Testis (tissue), 3 donors: ENCODE measurements around the gene AGK. TPM values are rescaled to one million over a fixed set of nuclear protein-coding genes. Genes with fewer than 3 reads are reported as not detected.

Experiments
- DNase-seq: peaks from one replicate; pipeline ENCODE4 v3.0.0-alpha.2; 2019
- H3K27ac ChIP-seq, 2 donors: fragments of 200-600 bp; sonication (generic); one replicate each; pipeline ENCODE4 v1.5.1; 2019
- H3K27me3 ChIP-seq: fragments of 200-600 bp; sonication (generic); one replicate; pipeline ENCODE4 v1.5.1; 2019
- H3K36me3 ChIP-seq: fragments of 200-600 bp; sonication (generic); one replicate; pipeline ENCODE4 v1.5.1; 2017; ENCODE audit warnings: low read depth; ENCODE audit errors: missing control alignments
- H3K4me1 ChIP-seq: fragments of 200-600 bp; sonication (generic); one replicate; pipeline ENCODE4 v1.5.1; 2019
- H3K4me3 ChIP-seq, 2 donors: fragments of 200-600 bp; sonication (generic); one replicate each; pipeline ENCODE4 v1.5.1; 2017 to 2019
- H3K9me3 ChIP-seq: fragments of 200-600 bp; sonication (generic); one replicate; pipeline ENCODE4 v1.5.1; 2017
- CTCF ChIP-seq, 3 experiments: fragments of 450-650 bp in 2 of 3; fragments of 200-600 bp in 1 of 3; sonication (generic) in 1 of 3; IDR thresholded peaks; one replicate each; pipeline ENCODE4 v1.5.1; 2016 to 2019; ENCODE audit warnings: antibody characterized with exemption in 3 of 3, mild to moderate bottlenecking in 2 of 3, moderate library complexity in 1 of 3
- POLR2A ChIP-seq: fragments of 450-650 bp; IDR thresholded peaks from one replicate; pipeline ENCODE4 v1.6.1; 2017; ENCODE audit warnings: antibody characterized with exemption, mild to moderate bottlenecking, moderate library complexity
- WGBS, 2 donors: methylation state at CpG; one replicate each; pipeline ENCODE4 v1.1.5; 2018; 5-methylcytosine and 5-hydroxymethylcytosine counted together
- intact Hi-C: fragments of 100-400 bp; cut with DNase I; formaldehyde crosslinking; loops from one replicate; pipeline ENCODE4 v1.15.1; 2023; ENCODE audit warnings: low total_unique reads
- polyA plus RNA-seq: library from polyadenylated mRNA; stranded (reverse); fragments of 350-450 nt; fragmentation: Illumina TruSeq; extraction: RNeasy Lipid Tissue Mini Kit (QIAGEN cat#74804); gene quantifications from one replicate; pipeline ENCODE4 v1.2.3, GENCODE V29; 2014; ENCODE audit warnings: low read depth, low replicate concordance; ENCODE audit not compliant: insufficient read depth
- total RNA-seq, 2 donors: library from RNA; depleted of rRNA; stranded (reverse); fragments of >200 nt; gene quantifications; one replicate each; pipeline ENCODE4 v1.2.3, GENCODE V29; 2016

Gene AGK
- total and polyA plus RNA-seq, 3 donors from 2014 or later: 14.9 to 32.4 (median 25.1) TPM

DNA sequence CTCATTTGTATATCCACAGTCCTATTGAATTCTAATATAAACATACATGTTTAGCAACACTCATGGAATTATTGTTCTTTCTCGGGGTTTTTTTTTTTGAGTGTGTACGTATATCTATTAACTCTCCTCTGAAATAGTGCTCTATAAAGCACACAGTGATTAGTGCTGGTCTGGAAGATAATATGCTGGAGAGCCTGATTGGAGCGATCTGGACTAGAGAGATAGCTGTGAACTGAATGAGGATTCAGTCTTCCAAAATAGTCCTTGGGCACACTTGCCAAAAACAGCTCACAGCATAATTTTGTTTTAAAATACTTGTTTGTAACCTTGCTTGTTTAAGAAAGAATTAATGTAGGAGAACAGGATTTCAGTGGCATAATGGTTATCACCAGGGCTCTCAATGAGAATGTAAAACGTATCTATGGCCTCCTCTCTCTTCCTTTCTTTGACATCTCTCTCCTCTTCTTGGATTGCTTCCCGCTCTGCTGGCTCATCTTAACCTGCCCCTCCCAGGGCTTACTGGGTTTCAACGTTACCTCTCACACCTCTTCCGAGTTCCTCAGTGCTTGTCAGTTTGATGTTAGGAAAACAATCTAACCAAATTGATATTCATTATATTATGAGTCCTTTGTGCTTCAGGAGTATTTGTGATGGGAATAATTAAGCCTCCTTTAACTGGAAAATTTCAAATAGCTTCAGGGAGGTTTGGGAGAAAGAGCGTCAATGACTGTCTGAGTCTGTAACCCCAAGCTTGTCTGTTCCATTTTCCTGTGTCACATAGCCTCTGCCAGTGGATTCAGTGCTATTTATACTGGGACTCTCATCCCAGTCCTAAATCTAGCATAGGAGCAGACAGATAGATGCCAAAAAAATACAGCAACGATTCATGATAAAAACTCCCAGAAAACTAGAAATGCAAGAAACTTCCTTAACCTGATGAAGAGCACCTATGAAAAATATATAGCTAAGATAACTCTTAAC lies 16.2 kb upstream of the AGK start:
- TF ChIP-seq CTCF (IDR thresholded peaks at IDR 0.05) (no peak), POLR2A (no peak)
- intact Hi-C loops: no loop called here
- no peaks in the 10 kb centered on the region for H3K27me3 ChIP-seq
- no peaks in the 10 kb centered on the region for H3K4me1 ChIP-seq
- no peaks in the 10 kb centered on the region for H3K9me3 ChIP-seq
- WGBS, 2 donors: 58 to 66% methylated on average over 9 of the region's 9 CpGs
- H3K27ac ChIP-seq: no peak overlapping the region
- DNase-seq: no peak
- no peak overlapping the region for H3K4me3 ChIP-seq
- H3K36me3 ChIP-seq: no peaks in the 10 kb centered on the region

DNA sequence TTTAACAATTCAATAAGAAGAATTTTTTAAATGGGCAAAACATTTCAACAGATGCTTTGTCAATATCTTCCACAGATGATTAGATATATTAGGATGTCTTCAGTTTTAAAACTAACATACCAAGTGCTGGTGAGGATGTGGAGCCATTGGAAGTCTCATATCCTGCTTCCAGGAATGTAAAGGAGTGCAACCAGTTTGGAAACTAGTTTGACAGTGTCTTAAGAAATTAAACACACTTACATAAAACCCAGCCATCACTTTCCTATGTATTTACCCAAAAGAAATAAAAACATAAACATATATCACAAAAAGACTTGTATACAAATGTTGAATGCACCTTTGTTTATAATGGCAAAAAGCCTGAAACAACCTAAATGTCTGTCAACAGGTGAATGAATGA lies 13.3 kb upstream of the AGK start:
- no peak for DNase-seq
- intact Hi-C loops: no loop called here

GRCh38 chr7:141541375-141541774 lies 9.8 kb upstream of the AGK start:
- Histone ChIP-seq H3K4me1 (no peaks in the 10 kb centered on the region), H3K36me3 (no peaks in the 10 kb centered on the region), H3K27ac (no peak overlapping the region), H3K27me3 (no peaks in the 10 kb centered on the region), H3K4me3 (no peak overlapping the region), H3K9me3 (no peaks in the 10 kb centered on the region)
- intact Hi-C loops: no loop called here
- DNase-seq: no peak
- TF ChIP-seq POLR2A (no peak), CTCF (IDR thresholded peaks at IDR 0.05) (no peak)
- WGBS, 2 donors: 70 to 83% methylated on average over 2 of the region's 2 CpGs

More for the DNA sequence above, 13.3 kb upstream of the AGK start:
- TF ChIP-seq CTCF (IDR thresholded peaks at IDR 0.05) (no peak), POLR2A (no peak)
- H3K4me1 ChIP-seq: no peaks in the 10 kb centered on the region
- H3K27ac ChIP-seq: no peak overlapping the region
- no peaks in the 10 kb centered on the region for H3K36me3 ChIP-seq
- H3K9me3 ChIP-seq: no peaks in the 10 kb centered on the region
- no peak overlapping the region for H3K4me3 ChIP-seq
- H3K27me3 ChIP-seq: no peaks in the 10 kb centered on the region

GRCh38 chr7:141544831-141545230 lies 6.4 kb upstream of the AGK start:
- Histone ChIP-seq H3K36me3 (no peaks in the 10 kb centered on the region), H3K4me3 (no peak overlapping the region), H3K27ac (no peak overlapping the region), H3K4me1 (no peaks in the 10 kb centered on the region), H3K9me3 (no peaks in the 10 kb centered on the region), H3K27me3 (no peaks in the 10 kb centered on the region)
- no peak for DNase-seq
- WGBS, 2 donors: 50 to 72% methylated on average over 1 of the region's 1 CpG
- TF ChIP-seq POLR2A (no peak), CTCF (IDR thresholded peaks at IDR 0.05) (no peak)
- intact Hi-C loops: no loop called here

DNA sequence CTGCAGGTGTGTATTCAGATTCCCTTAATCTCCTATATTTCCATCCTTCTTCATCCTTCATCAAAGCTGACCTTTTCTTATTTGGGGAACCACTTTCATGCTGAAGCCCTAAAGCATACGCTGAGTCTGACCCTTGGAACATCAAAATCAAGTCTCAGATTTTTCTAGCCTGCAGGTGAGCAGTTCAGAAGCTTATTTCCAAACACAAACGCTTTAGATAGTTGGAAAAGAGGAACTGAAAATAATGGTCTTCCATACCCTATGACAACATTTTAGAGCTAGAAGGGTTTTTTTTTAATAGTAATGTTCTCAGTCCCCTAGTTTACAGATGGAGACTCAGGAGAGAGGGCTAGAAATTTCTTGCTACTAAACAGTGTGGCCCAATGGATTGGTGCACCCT lies 1.6 kb upstream of the AGK start:
- intact Hi-C loops: no loop called here
- H3K9me3 ChIP-seq: no peaks in the 10 kb centered on the region
- no peak overlapping the region for H3K27ac ChIP-seq
- WGBS, 2 donors: 86 to 91% methylated on average over 2 of the region's 2 CpGs
- no peak for TF ChIP-seq CTCF (IDR thresholded peaks at IDR 0.05)
- no peak for TF ChIP-seq POLR2A
- no peak for DNase-seq
- H3K4me3 ChIP-seq: no peak overlapping the region
- no peaks in the 10 kb centered on the region for H3K27me3 ChIP-seq
- H3K36me3 ChIP-seq: no peaks in the 10 kb centered on the region
- peaks cover 6% of the 10 kb centered on the region for H3K4me1 ChIP-seq
